Peyer's patch (tissue), 4 donors: ENCODE measurements around the gene SLC6A14.

Experiments used
- POLR2A ChIP-seq, 2 donors: fragments of 450-650 bp; IDR thresholded peaks; one replicate each; pipeline ENCODE4 v1.5.1; 2017; ENCODE audit warnings: antibody characterized with exemption in 2 of 2, mild to moderate bottlenecking in 2 of 2, moderate library complexity in 2 of 2
- TF ChIP-seq, protein P1 (sequence below), 6 experiments: fragments of 450-650 bp in 4 of 6; fragments of 200-600 bp in 2 of 6; sonication (generic) in 1 of 6; IDR thresholded peaks; one replicate each; pipeline ENCODE4 v1.5.1; 2017 to 2019; ENCODE audit warnings: antibody characterized with exemption in 6 of 6, mild to moderate bottlenecking in 3 of 6, moderate library complexity in 1 of 6

DNA sequence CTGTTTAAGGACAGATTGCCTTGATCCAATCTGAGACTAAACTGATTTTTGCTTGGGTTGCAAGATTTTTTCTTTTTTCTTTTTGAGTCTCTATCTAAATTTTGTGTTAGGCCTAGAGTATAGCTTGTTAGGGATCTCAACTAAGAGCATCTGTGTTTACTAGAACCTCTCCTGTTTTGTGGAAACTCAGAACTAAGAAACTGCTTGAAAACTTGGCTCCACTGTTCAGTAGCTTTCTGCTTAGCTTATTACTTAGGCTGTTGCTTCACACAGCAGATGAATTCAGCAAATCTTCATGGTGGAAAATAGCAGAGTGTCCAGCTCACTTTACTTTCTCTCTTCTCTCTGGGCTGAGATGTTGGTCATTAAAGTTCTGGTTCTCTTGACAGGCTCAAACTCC lies 36.7 kb upstream of the SLC6A14 start:
- TF ChIP-seq, protein P1, sequence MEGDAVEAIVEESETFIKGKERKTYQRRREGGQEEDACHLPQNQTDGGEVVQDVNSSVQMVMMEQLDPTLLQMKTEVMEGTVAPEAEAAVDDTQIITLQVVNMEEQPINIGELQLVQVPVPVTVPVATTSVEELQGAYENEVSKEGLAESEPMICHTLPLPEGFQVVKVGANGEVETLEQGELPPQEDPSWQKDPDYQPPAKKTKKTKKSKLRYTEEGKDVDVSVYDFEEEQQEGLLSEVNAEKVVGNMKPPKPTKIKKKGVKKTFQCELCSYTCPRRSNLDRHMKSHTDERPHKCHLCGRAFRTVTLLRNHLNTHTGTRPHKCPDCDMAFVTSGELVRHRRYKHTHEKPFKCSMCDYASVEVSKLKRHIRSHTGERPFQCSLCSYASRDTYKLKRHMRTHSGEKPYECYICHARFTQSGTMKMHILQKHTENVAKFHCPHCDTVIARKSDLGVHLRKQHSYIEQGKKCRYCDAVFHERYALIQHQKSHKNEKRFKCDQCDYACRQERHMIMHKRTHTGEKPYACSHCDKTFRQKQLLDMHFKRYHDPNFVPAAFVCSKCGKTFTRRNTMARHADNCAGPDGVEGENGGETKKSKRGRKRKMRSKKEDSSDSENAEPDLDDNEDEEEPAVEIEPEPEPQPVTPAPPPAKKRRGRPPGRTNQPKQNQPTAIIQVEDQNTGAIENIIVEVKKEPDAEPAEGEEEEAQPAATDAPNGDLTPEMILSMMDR (IDR thresholded peaks at IDR 0.05) = no peak
- TF ChIP-seq POLR2A (IDR thresholded peaks at IDR 0.05) = no peak
